IMR-90 (cell line): Measurements from ENCODE around the gene CREG1. TPM values are rescaled to one million over a fixed set of nuclear protein-coding genes. Genes with fewer than 3 reads are reported as not detected.

ENCODE experiments used
- ATAC-seq: fragments of 200-7000 bp; cut with Tn5 transposase; 2 replicates; pipeline ENCODE4 v1.9.1; 2020; ENCODE audit warnings: low read depth, mild to moderate bottlenecking, moderate library complexity
- BruUV-seq: library from RNA; stranded (reverse); fragments of 400-500 nt; replicated peaks from 2 replicates; lab custom pipeline; 2021; lab: Mats Ljungman, UMichigan
- CTCF ChIA-PET: fragments of 300-600 bp; formaldehyde crosslinking; extraction: SDS; loops from one replicate; lab custom pipeline; 2021; ENCODE audit warnings: antibody characterized with exemption; lab: Yijun Ruan, JAX
- POLR2A ChIA-PET: fragments of 300-600 bp; sonication (Branson Sonifier 250); formaldehyde crosslinking; loops from one replicate; lab custom pipeline; 2022; ENCODE audit warnings: antibody characterized with exemption; ENCODE audit not compliant: unreplicated experiment; lab: Charles Lee
- DNase-seq: peaks from one replicate; pipeline ENCODE4 v3.0.0; 2013
- H2AFZ ChIP-seq: replicated peaks from 2 replicates; pipeline ENCODE3; 2013; ENCODE audit warnings: low read length, mild to moderate bottlenecking; ENCODE audit not compliant: poor library complexity
- H2AK5ac ChIP-seq: 2 replicates; pipeline ENCODE4 v1.6.1; 2013; ENCODE audit warnings: low read depth, low read length, inconsistent platforms
- H2AK9ac ChIP-seq: replicated peaks from 2 replicates; pipeline ENCODE3; 2013; ENCODE audit warnings: mild to moderate bottlenecking, low read depth, low read length, moderate library complexity; ENCODE audit not compliant: poor library complexity
- H2BK120ac ChIP-seq: 2 replicates; pipeline ENCODE4 v1.6.1; 2013; ENCODE audit warnings: low read depth, low read length, inconsistent platforms
- H2BK15ac ChIP-seq: 3 replicates; pipeline ENCODE4 v1.6.1; 2013; ENCODE audit warnings: low read depth, low read length, inconsistent platforms
- H2BK20ac ChIP-seq: 2 replicates; pipeline ENCODE4 v1.6.1; 2013; ENCODE audit warnings: low read depth, mild to moderate bottlenecking, inconsistent platforms, low read length, moderate library complexity
- H2BK5ac ChIP-seq: 2 replicates; pipeline ENCODE4 v1.6.1; 2013; ENCODE audit warnings: mild to moderate bottlenecking, low read depth, low read length, inconsistent platforms; ENCODE audit not compliant: poor library complexity, severe bottlenecking
- H3K14ac ChIP-seq: replicated peaks from 2 replicates; pipeline ENCODE4 v1.6.1; 2013; ENCODE audit warnings: low read depth, low read length, inconsistent platforms
- H3K18ac ChIP-seq: 2 replicates; pipeline ENCODE4 v1.6.1; 2013; ENCODE audit warnings: low read depth, low read length, control low read depth
- H3K23ac ChIP-seq: 2 replicates; pipeline ENCODE4 v1.6.1; 2013; ENCODE audit warnings: low read depth, low read length, inconsistent platforms
- H3K27ac ChIP-seq: 2 replicates; pipeline ENCODE4 v1.5.1; 2013; ENCODE audit warnings: mild to moderate bottlenecking, control low read depth, low read length; ENCODE audit not compliant: insufficient read depth
- H3K27me3 ChIP-seq: 2 replicates; pipeline ENCODE4 v1.6.1; 2013; ENCODE audit warnings: low read length; ENCODE audit not compliant: control insufficient read depth, insufficient read depth
- H3K36me3 ChIP-seq: 2 replicates; pipeline ENCODE4 v1.6.1; 2013; ENCODE audit warnings: low read length, mixed read lengths; ENCODE audit not compliant: control insufficient read depth, insufficient read depth
- H3K4ac ChIP-seq: 2 replicates; pipeline ENCODE4 v1.6.1; 2013; ENCODE audit warnings: low read depth, low read length, inconsistent platforms
- H3K4me1 ChIP-seq: 2 replicates; pipeline ENCODE4 v1.6.1; 2013; ENCODE audit warnings: low read length, mixed read lengths; ENCODE audit not compliant: control insufficient read depth, insufficient read depth
- H3K4me2 ChIP-seq: 2 replicates; pipeline ENCODE4 v1.6.1; 2013; ENCODE audit warnings: low read depth, mild to moderate bottlenecking, control low read depth, low read length, moderate library complexity
- H3K4me3 ChIP-seq: 2 replicates; pipeline ENCODE4 v1.5.1; 2013; ENCODE audit warnings: low read depth, mild to moderate bottlenecking, control low read depth, low read length, moderate library complexity; ENCODE audit not compliant: insufficient read depth
- H3K56ac ChIP-seq: 2 replicates; pipeline ENCODE4 v1.6.1; 2013; ENCODE audit warnings: low read length, inconsistent platforms; ENCODE audit not compliant: insufficient read depth; ENCODE audit errors: extremely low read depth
- H3K79me1 ChIP-seq, 2 experiments: 2 replicates each; pipeline ENCODE4 v1.6.1; 2013; ENCODE audit warnings: low read length in 2 of 2, inconsistent platforms in 1 of 2, low read depth in 1 of 2
- H3K9ac ChIP-seq: 2 replicates; pipeline ENCODE4 v1.6.1; 2013; ENCODE audit warnings: low read depth, low read length, control low read depth
- H3K9me1 ChIP-seq: 2 replicates; pipeline ENCODE4 v1.6.1; 2013; ENCODE audit warnings: low read length, inconsistent platforms; ENCODE audit not compliant: insufficient read depth
- H3K9me3 ChIP-seq: 2 replicates; pipeline ENCODE4 v1.6.1; 2013; ENCODE audit warnings: low read length; ENCODE audit not compliant: control insufficient read depth, insufficient read depth
- H4K20me1 ChIP-seq: 2 replicates; pipeline ENCODE4 v1.6.1; 2013; ENCODE audit warnings: low read length, inconsistent platforms; ENCODE audit not compliant: insufficient read depth
- H4K5ac ChIP-seq: 2 replicates; pipeline ENCODE4 v1.6.1; 2013; ENCODE audit warnings: mild to moderate bottlenecking, low read depth, low read length, control low read depth
- H4K8ac ChIP-seq, 2 experiments: 2 replicates each; pipeline ENCODE4 v1.6.1; 2013; ENCODE audit warnings: low read depth in 2 of 2, low read length in 2 of 2, control low read depth in 1 of 2, inconsistent platforms in 1 of 2
- H4K91ac ChIP-seq: 2 replicates; pipeline ENCODE4 v1.6.1; 2013; ENCODE audit warnings: low read depth, low read length, inconsistent platforms; ENCODE audit not compliant: insufficient read depth
- FOS ChIP-seq: fragments of 150-350 bp; IDR thresholded peaks from 2 replicates; pipeline ENCODE4 v1.6.1; 2016; ENCODE audit warnings: low read depth, low read length
- MXI1 ChIP-seq: IDR thresholded peaks from 2 replicates; pipeline ENCODE4 v1.6.1; 2012; ENCODE audit warnings: low read depth, mild to moderate bottlenecking, low read length, moderate library complexity, borderline replicate concordance
- RAD21 ChIP-seq: IDR thresholded peaks from 2 replicates; pipeline ENCODE4 v1.6.1; 2012; ENCODE audit warnings: low read length, improper control_type of control experiment
- RCOR1 ChIP-seq: IDR thresholded peaks from 2 replicates; pipeline ENCODE4 v1.6.1; 2012; ENCODE audit warnings: mild to moderate bottlenecking, low read length, improper control_type of control experiment; ENCODE audit not compliant: insufficient replicate concordance
- RFX5 ChIP-seq: IDR thresholded peaks from 2 replicates; pipeline ENCODE4 v1.8.0; 2012; ENCODE audit warnings: low read depth, mild to moderate bottlenecking, low read length, moderate library complexity
- SMC3 ChIP-seq: fragments of 150-350 bp; IDR thresholded peaks from 2 replicates; pipeline ENCODE4 v1.6.1; 2016; ENCODE audit warnings: low read depth, mild to moderate bottlenecking, antibody characterized with exemption, low read length, moderate library complexity
- WGBS, 2 experiments: methylation state at CpG; one replicate each; pipeline versions ENCODE4 v1.1.5 to v1.1.7; 2013; ENCODE audit warnings: missing lambda C conversion rate in 2 of 2; ENCODE audit not compliant: insufficient read length in 1 of 2; ENCODE audit errors: extremely low coverage in 2 of 2; 5-methylcytosine and 5-hydroxymethylcytosine counted together
- dilution Hi-C: fragments of 300-500 bp; cut with HindIII; formaldehyde crosslinking; loops from one replicate; pipeline ENCODE4 v1.14.3; 2018; ENCODE audit warnings: low sequenced_read_pairs; ENCODE audit not compliant: unreplicated experiment
- in situ Hi-C: fragments of 300-500 bp; cut with MboI; formaldehyde crosslinking; loops from 3 replicates; pipeline ENCODE4 v1.14.3; 2019; ENCODE audit warnings: low sequenced_read_pairs, inconsistent platforms, mixed read lengths
- intact Hi-C: fragments of 100-400 bp; cut with micrococcal nuclease; formaldehyde crosslinking; loops from 2 replicates; pipeline ENCODE4 v1.10.0; 2022
- polyA plus RNA-seq, 3 experiments: library from polyadenylated mRNA; depleted of rRNA; stranded (reverse); fragments of >200 nt; gene quantifications; 2 replicates each; pipeline ENCODE4 v1.2.3, GENCODE V29; 2012; ENCODE audit warnings: low replicate concordance in 1 of 3
- total RNA-seq: library from RNA; depleted of rRNA; stranded (reverse); fragments of >200 nt; gene quantifications from 2 replicates; pipeline ENCODE4 v1.2.3, GENCODE V29; 2012
- TF ChIP-seq, protein P1 (sequence below): conservative IDR thresholded peaks from 2 replicates; pipeline ENCODE4 v1.5.1; 2012; ENCODE audit warnings: mild to moderate bottlenecking, low read depth, low read length, improper control_type of control experiment

Gene CREG1
- total and polyA plus RNA-seq, 2 of the 4 experiments (the other 2 are of a cell fraction): 2.9 to 6.4 TPM

DNA sequence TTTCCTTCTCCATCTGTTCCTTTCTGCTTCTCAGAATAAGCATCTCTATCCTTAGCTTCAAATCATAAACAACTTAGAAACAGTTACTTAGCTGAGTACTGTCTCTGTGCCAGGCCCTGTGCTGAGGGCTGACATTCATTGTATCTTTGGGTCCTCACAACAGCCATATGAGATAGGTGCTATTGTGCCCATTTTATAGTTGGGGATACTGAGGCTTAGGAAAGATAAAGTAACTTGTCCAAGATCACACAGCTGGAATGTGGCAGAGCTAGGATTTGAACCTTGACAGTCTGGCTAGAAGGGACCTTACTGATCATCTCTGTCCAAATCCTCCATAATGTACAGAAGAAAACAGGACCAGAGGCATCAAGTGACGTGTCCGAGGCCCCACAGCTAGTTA lies 60.2 kb downstream of the CREG1 start (continued):
- TF ChIP-seq RAD21 (no peak), MXI1 (no peak), RFX5 (no peak)

DNA sequence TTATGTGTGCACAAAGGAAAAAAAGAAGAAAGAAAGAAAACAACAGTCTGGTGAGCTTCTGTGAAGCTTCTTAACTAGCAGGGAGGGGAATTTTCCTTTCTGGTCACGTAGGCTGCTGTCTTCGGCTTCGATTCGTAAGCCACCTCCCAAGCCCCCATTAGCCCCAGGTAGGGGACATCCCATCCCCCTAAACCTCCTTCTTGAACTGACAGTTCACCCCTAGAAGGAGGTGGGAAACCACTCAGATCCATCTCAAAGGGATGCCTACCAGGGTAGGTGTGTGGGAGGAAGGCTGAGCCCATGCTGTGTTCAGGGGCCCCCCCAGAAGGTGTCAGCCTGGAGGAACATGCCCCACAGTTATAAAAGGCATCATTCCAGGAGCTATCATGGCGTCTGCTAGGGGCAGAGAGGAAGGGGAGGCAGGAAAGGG lies 61.1 kb downstream of the CREG1 start:
- Histone ChIP-seq H2BK15ac (no peak overlapping the region), H4K20me1 (no peaks in the 10 kb centered on the region), H3K9ac (no peak overlapping the region), H2BK5ac (no peak overlapping the region), H3K4ac (no peak overlapping the region), H3K56ac (no peak overlapping the region), H3K23ac (no peak overlapping the region), H2AK9ac (no peak overlapping the region), H3K4me1 (no peaks in the 10 kb centered on the region), H2AFZ (no peak overlapping the region), H3K4me3 (no peak overlapping the region), H2BK20ac (no peak overlapping the region), H3K9me3 (no peaks in the 10 kb centered on the region), H4K8ac (no peak overlapping the region), H3K14ac (no peak overlapping the region), H3K9me1 (no peaks in the 10 kb centered on the region), H3K27ac (no peak overlapping the region), H4K5ac (no peak overlapping the region), H3K18ac (no peak overlapping the region), H3K4me2 (no peak overlapping the region), H3K27me3 (peaks cover 19% of the 10 kb centered on the region), H3K36me3 (no peaks in the 10 kb centered on the region), H4K91ac (no peak overlapping the region), H2BK120ac (no peak overlapping the region), H2AK5ac (no peak overlapping the region), H3K79me1 (no peaks in the 10 kb centered on the region)
- no peak for DNase-seq
- dilution Hi-C loops: no loop called here
- no TSS peak for BruUV-seq
- no CpG with 5 or more reads among the region's 5 CpGs for WGBS, 2 experiments
- CTCF ChIA-PET: no interaction called here
- TF ChIP-seq FOS (no peak), SMC3 (no peak), RCOR1 (no peak), MXI1 (no peak)
- TF ChIP-seq, protein P1, sequence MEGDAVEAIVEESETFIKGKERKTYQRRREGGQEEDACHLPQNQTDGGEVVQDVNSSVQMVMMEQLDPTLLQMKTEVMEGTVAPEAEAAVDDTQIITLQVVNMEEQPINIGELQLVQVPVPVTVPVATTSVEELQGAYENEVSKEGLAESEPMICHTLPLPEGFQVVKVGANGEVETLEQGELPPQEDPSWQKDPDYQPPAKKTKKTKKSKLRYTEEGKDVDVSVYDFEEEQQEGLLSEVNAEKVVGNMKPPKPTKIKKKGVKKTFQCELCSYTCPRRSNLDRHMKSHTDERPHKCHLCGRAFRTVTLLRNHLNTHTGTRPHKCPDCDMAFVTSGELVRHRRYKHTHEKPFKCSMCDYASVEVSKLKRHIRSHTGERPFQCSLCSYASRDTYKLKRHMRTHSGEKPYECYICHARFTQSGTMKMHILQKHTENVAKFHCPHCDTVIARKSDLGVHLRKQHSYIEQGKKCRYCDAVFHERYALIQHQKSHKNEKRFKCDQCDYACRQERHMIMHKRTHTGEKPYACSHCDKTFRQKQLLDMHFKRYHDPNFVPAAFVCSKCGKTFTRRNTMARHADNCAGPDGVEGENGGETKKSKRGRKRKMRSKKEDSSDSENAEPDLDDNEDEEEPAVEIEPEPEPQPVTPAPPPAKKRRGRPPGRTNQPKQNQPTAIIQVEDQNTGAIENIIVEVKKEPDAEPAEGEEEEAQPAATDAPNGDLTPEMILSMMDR: no peak
- intact Hi-C loops: no loop called here
- no peak for ATAC-seq
- POLR2A ChIA-PET: no interaction called here
- in situ Hi-C loops: no loop called here
